Endothelial cell (in vitro differentiated cells): Measurements from ENCODE around the gene CDH22. TPM values are rescaled to one million over a fixed set of nuclear protein-coding genes. Genes with fewer than 3 reads are reported as not detected.

ENCODE experiments used
- DNase-seq: peaks from one replicate; pipeline ENCODE4 v3.0.0; 2021; ENCODE audit warnings: low spot score
- H3K27ac Mint-ChIP-seq: one replicate; pipeline ENCODE4 v1.8.0; 2021; ENCODE audit warnings: mixed read lengths, inconsistent platforms; ENCODE audit not compliant: unreplicated experiment
- H3K27me3 Mint-ChIP-seq: one replicate; pipeline ENCODE4 v1.8.0; 2021; ENCODE audit warnings: mild to moderate bottlenecking, moderate library complexity, mixed read lengths, inconsistent platforms; ENCODE audit not compliant: unreplicated experiment
- H3K36me3 Mint-ChIP-seq: one replicate; pipeline ENCODE4 v1.8.0; 2021; ENCODE audit warnings: mild to moderate bottlenecking, low read depth, mixed read lengths, inconsistent platforms; ENCODE audit not compliant: unreplicated experiment
- H3K4me1 Mint-ChIP-seq: one replicate; pipeline ENCODE4 v1.8.0; 2021; ENCODE audit warnings: mild to moderate bottlenecking, mixed read lengths, inconsistent platforms; ENCODE audit not compliant: unreplicated experiment
- H3K4me3 Mint-ChIP-seq: one replicate; pipeline ENCODE4 v1.8.0; 2021; ENCODE audit warnings: mild to moderate bottlenecking, mixed read lengths, inconsistent platforms; ENCODE audit not compliant: unreplicated experiment
- H3K9me3 Mint-ChIP-seq: one replicate; pipeline ENCODE4 v1.8.0; 2021; ENCODE audit warnings: mixed read lengths, inconsistent platforms; ENCODE audit not compliant: unreplicated experiment
- CTCF ChIP-seq: fragments of 200-600 bp; sonication (generic); IDR thresholded peaks from one replicate; pipeline ENCODE4 v1.5.0; 2021; ENCODE audit warnings: antibody characterized with exemption; ENCODE audit not compliant: unreplicated experiment
- total RNA-seq: library from RNA; stranded (reverse); fragmentation: NEBNext Ultra II Directional; extraction: Animal tissue kit (Norgen Biotek cat#: 25700); gene quantifications from one replicate; pipeline ENCODE4 v1.2.1, GENCODE V29; 2021; ENCODE audit not compliant: unreplicated experiment

Gene CDH22
- total RNA-seq, 1 donor from 2014 or later = 1.3 TPM

GRCh38 chr20:46196990-46197389 lies 111.3 kb downstream of the CDH22 start:
- no peak overlapping the region for H3K4me3 Mint-ChIP-seq
- H3K9me3 Mint-ChIP-seq = no peaks in the 10 kb centered on the region
- H3K36me3 Mint-ChIP-seq = no peaks in the 10 kb centered on the region
- no peak for DNase-seq
- peaks cover 10% of the 10 kb centered on the region for H3K27me3 Mint-ChIP-seq
- H3K4me1 Mint-ChIP-seq = peaks cover 16% of the 10 kb centered on the region
- no peak for TF ChIP-seq CTCF
- no peak overlapping the region for H3K27ac Mint-ChIP-seq

GRCh38 chr20:46195264-46196036 lies 112.8 kb downstream of the CDH22 start:
- Mint-ChIP-seq H3K27me3 (peaks cover 11% of the 10 kb centered on the region), H3K9me3 (no peaks in the 10 kb centered on the region), H3K36me3 (no peaks in the 10 kb centered on the region), H3K4me3 (no peak overlapping the region), H3K4me1 (peaks cover 16% of the 10 kb centered on the region), H3K27ac (no peak overlapping the region)
- DNase-seq = no peak
- no peak for TF ChIP-seq CTCF

- no peaks in the 10 kb centered on the region for H3K36me3 Mint-ChIP-seq
- H3K27me3 Mint-ChIP-seq = peaks cover 8% of the 10 kb centered on the region
- DNase-seq = no peak
- no peak overlapping the region for H3K27ac Mint-ChIP-seq
- no peak for TF ChIP-seq CTCF
- no peak overlapping the region for H3K4me3 Mint-ChIP-seq
- H3K9me3 Mint-ChIP-seq = no peaks in the 10 kb centered on the region
- H3K4me1 Mint-ChIP-seq = peaks cover 16% of the 10 kb centered on the region
Observed at GRCh38 chr20:46194409-46194808, 113.9 kb downstream of the CDH22 start.

GRCh38 chr20:46192376-46192944 lies 115.8 kb downstream of the CDH22 start:
- TF ChIP-seq CTCF = no peak
- Mint-ChIP-seq H3K9me3 (no peaks in the 10 kb centered on the region), H3K27me3 (peaks cover 2% of the 10 kb centered on the region), H3K4me3 (no peak overlapping the region), H3K27ac (no peak overlapping the region), H3K36me3 (no peaks in the 10 kb centered on the region), H3K4me1 (peaks cover 3% of the 10 kb centered on the region)
- DNase-seq = no peak

- H3K36me3 Mint-ChIP-seq = no peaks in the 10 kb centered on the region
- no peak overlapping the region for H3K27ac Mint-ChIP-seq
- H3K4me1 Mint-ChIP-seq = no peaks in the 10 kb centered on the region
- peaks cover 2% of the 10 kb centered on the region for H3K27me3 Mint-ChIP-seq
- no peaks in the 10 kb centered on the region for H3K9me3 Mint-ChIP-seq
- H3K4me3 Mint-ChIP-seq = no peak overlapping the region
- no peak for TF ChIP-seq CTCF
- no peak for DNase-seq
Observed at GRCh38 chr20:46191611-46192010, 116.7 kb downstream of the CDH22 start.
